Measurements from ENCODE around the gene BPGM. TPM values are rescaled to one million over a fixed set of nuclear protein-coding genes. Genes with fewer than 3 reads are reported as not detected.

BPGM gene
- total RNA-seq, 1 donor from 2014 or later: 21.7 TPM

GRCh38 chr7:134712196-134712595 is 65.5 kb downstream of the BPGM start:
- intact Hi-C loops (cut with micrococcal nuclease): loop anchor here (5.0 kb wide), 1 partner anchor 40 kb away; no protein-coding TSS in a partner anchor

DNA sequence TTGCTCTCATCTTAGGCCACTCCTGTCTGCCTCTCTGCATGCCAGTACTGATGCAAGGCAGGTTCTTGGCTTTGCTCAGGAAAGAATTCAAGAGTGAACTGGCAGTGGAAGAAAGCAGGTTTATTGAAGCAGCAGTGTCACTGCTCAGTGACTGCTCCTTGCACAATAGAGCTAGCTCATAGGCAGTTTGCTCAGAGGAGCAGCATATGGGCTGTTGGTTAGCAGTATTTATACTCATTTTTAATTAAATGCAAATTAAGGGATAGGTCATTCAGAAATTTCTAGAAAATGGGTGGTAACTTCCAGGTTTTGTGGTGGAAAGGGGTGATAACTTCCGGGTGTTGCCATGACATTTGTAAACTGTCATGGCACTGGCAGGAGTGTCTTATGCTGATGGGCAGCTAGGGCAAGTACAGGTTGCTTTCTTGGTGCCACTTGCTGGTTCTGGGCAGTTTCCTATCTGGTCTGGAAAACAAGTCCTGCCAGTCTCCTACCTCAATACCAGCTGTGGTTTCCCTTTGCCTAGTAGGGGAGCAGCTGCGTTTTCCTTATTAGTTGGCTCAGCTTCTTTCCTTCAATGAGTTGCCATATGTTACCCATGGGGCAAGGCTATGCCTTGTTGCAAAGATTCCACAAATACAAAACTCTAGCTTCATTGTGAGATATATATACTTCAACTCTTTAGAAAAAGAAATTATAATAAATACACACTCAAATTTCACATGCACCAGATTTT is 68.0 kb downstream of the BPGM start:
- intact Hi-C loops (cut with micrococcal nuclease): loop anchor here (5.0 kb wide), 1 partner anchor 38 kb away; no protein-coding TSS in a partner anchor

DNA sequence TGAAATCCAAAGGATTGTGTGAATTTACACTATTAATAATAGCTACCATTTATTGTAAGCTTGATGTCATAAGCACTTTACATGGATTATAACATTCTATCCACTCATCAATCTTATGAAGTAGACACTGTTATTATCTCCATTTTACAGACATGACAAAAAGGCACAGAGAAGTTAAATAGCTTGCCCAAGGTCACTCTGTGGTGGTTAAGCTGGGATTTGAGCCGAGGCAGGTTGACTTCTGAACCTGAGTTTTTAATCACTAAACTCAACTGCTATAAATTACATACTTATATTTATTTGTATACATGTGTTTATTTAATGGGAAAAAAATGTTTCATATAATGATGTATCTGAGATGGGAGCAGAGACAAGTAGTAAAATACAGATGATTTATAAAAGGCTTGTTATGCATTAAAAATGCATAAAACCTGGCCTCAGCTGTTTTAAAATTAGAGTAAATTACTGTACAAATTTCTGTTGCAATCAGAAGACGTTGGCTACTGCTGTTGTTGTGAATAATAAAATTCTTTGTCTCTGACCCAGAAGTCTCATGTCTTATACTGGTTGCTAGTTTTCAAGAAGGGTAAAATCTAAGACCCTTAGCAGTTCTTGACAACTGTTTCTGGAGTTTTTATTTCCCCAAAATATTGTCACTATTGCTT is 71.7 kb downstream of the BPGM start:
- intact Hi-C loops (cut with micrococcal nuclease): no loop called here

- intact Hi-C loops (cut with micrococcal nuclease): no loop called here
These were observed 73.7 kb downstream of the BPGM start for GRCh38 chr7:134720091-134720935.

- intact Hi-C loops (cut with micrococcal nuclease): no loop called here
These were observed 74.5 kb downstream of the BPGM start for GRCh38 chr7:134721171-134721570.

DNA sequence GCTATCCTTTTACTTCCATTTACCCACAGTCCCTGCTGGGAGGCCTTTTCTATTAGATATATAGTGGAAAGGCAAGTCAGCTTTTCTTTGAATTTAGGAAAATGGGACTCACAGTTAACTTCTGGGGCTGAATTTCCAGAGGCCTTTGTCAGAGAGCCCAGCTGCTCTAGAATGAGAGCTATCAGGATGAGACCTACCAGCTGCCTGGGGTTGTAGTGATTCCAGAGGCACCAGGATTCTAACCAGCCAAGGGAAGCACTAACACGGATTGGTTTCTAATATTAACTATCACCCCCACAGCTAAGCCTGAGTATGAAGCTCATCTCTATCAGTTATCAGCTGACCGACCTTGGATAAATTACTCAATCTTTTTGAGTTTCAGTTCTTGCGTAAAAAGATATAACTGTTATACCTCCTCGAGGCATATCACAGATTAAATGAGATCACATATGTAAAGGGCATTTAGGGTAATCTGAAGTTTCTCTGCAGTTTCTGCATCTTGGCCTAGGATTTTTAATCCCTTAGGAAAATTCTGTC is 76.2 kb downstream of the BPGM start:
- intact Hi-C loops (cut with micrococcal nuclease): no loop called here

DNA sequence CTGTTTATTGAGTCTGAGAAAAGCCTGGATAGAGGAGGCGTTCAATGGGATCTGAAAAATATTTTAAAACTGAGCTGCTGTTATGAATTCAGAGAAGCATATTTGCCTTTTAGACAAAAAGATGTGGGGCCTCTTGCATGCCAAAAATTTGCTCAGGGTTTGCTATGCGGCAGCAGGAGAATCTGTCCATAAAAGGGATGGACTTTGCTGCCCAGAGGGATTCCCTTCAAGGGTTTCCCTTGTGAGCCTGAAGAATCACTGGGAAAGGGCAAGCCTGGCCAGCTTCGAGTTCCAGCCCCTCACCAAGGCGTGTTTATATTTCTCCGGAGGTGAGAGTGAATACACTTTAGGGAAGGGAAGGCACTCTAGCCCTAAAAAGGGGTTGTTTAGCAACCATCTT is 77.2 kb downstream of the BPGM start:
- intact Hi-C loops (cut with micrococcal nuclease): no loop called here

DNA sequence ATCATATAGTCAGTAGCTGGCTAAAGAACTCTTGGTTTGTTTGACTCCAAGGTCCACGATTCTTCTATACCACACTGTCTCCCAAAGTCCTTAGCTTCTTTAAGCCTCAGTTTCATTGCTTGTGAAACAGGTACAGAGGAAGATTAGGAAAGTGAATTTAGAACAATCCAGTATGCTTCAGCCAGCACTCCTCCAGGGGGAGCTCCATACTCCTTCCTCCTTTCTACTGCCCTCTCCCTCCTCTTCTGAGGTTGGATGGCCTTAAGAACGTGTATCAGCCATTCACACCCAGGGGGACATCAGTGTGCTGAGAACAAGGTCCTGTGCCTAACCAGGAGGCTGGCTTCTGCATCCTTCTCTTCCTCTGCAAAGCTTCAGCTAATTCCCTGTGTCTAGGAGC is 78.0 kb downstream of the BPGM start:
- intact Hi-C loops (cut with micrococcal nuclease): no loop called here

GRCh38 chr7:134726581-134726980 is 79.9 kb downstream of the BPGM start:
- intact Hi-C loops (cut with micrococcal nuclease): no loop called here

DNA sequence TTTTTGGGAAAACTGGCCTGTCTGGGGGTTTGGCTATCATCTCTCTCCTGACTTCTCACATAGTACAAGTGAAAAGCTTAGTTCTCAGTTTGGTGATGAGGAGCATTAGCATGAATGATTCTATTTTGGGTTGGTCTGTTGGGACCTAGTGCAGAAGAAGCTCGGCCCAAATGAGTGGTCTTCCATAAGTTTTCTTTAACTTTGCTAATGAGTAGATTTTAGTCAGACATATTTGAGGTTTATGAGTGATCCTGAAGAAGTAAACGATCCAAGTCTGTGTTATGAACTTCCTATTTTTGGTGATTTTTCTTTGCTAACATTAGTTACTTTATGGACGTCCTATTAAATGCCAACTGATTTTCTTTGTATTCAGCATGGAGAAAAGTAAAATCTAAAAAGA is 81.1 kb downstream of the BPGM start:
- intact Hi-C loops (cut with micrococcal nuclease): no loop called here

Other genes starting within 250 kb of the BPGM start
- gene AKR1B1, start 187.8 kb upstream of the BPGM start, total RNA-seq: 92.9 and 95.6 TPM in 2 replicates
- gene AKR1B10, start 119.3 kb upstream of the BPGM start, total RNA-seq: not detected in 2 replicates
- not detected in 2 replicates for gene AKR1B15, start 97.7 kb upstream of the BPGM start, total RNA-seq
- gene CALD1, start 132.8 kb downstream of the BPGM start, total RNA-seq: 0.50 and 0.82 TPM in 2 replicates

Measured in T-helper 2 cell treated with Interferon-gamma antibody and Interleukin-4, amounts not matched to agents 100 ng/mL and 5 ng/mL, for 36 hours (primary cell).